AG09309 (cell line): ENCODE results near the gene TMTC1.

ENCODE experiments used
- DNase-seq: peaks from one replicate; pipeline ENCODE4 v3.0.0-alpha.2; 2010; ENCODE audit warnings: low read depth
- H3K4me3 ChIP-seq: 2 replicates; pipeline ENCODE4 v1.5.1; 2011; ENCODE audit warnings: mild to moderate bottlenecking, low read depth, low read length, moderate library complexity; ENCODE audit not compliant: control insufficient read depth
- TF ChIP-seq, protein P1 (sequence below): IDR thresholded peaks from 2 replicates; pipeline ENCODE4 v1.5.1; 2011; ENCODE audit warnings: mild to moderate bottlenecking, low read depth, low read length, inconsistent platforms; ENCODE audit not compliant: insufficient read depth, control insufficient read depth; ENCODE audit errors: missing control alignments

TMTC1 gene

DNA sequence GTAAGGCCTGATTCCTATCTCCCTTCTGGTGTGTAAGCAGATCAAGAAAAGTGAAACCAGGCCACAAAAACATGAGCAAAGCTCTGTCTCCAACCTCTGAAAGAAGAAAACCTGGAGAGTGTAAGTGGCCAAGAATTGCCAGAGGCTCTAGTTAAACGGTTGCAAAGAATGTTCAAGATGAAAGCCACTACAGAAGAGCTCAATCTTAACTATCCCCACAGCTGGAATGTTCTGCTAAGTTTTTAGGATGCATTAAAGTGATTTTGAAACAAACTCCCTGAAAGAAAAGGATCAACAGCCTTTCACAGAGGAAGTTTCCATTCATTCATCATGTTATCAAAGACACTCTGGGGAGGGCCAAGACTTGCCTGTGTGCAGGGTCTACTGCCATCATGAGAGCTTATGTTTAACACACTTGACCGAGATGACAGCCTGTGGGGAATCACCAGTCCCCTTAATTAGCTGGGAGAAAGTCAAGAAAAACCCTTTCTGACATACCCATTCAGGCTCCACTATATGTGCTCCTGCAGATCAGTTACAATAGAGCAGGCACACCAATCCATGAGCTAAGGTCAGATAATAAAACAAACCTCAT is 158.3 kb downstream of the TMTC1 start:
- TF ChIP-seq, protein P1, sequence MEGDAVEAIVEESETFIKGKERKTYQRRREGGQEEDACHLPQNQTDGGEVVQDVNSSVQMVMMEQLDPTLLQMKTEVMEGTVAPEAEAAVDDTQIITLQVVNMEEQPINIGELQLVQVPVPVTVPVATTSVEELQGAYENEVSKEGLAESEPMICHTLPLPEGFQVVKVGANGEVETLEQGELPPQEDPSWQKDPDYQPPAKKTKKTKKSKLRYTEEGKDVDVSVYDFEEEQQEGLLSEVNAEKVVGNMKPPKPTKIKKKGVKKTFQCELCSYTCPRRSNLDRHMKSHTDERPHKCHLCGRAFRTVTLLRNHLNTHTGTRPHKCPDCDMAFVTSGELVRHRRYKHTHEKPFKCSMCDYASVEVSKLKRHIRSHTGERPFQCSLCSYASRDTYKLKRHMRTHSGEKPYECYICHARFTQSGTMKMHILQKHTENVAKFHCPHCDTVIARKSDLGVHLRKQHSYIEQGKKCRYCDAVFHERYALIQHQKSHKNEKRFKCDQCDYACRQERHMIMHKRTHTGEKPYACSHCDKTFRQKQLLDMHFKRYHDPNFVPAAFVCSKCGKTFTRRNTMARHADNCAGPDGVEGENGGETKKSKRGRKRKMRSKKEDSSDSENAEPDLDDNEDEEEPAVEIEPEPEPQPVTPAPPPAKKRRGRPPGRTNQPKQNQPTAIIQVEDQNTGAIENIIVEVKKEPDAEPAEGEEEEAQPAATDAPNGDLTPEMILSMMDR = no peak
- H3K4me3 ChIP-seq = no peak overlapping the region
- DNase-seq = no peak

DNA sequence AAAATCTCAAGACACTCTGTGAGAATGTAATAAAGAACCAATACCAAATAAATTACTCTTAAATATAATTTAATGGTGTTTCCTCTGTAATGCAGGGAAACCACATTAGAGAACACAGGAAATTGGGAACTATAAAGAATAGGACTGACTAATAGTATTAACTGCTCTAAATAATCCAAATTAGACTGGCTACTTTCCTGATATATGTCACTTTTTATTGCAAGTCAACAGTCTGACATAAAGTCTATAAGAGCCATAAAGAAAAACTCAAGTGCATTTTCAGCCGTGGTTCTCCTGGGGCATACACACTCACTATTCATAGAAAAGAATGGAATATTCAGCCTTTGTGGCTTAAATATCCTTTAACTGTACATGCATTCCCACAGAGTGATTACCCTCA is 161.5 kb downstream of the TMTC1 start:
- TF ChIP-seq, protein P1 = no peak
- no peak overlapping the region for H3K4me3 ChIP-seq
- DNase-seq = no peak

DNA sequence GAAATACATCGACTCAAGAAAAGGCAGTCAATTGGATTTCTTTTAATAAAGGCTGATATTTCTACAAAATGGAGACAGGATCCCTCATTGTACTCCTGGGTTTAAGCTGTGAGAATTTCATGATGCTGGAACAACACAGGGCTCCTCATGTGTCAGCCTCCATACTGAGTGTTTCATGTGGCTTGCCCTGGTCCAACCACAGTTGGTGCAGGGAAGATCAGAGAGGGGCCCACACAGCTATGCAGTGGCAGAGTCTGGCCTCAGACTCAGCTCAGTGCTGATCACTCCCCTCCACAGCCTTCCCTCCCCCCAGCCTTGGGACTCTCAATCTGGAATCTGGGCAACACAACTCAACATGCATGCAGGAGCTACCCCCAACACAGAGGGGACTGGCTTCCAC is 163.7 kb downstream of the TMTC1 start:
- H3K4me3 ChIP-seq = no peak overlapping the region
- no peak for DNase-seq
- TF ChIP-seq, protein P1 = no peak

DNA sequence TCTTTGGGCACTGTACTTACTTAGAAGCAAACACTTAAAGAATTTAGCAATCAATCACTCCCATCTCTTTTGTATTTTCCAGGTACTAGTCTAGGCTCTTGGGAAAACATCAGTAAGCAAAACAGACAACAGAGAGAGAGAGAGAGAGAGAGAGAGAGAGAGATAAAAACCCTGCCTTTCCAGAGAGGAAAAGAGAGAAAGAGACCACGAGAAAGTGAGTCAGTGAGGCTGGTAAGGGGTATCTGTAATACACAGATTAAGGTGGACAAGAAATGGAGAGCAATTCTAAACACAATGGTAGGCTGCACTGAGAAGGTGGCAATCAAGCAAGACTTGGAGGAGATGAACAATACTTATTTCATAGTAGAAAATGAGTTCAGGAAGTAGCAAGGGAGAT is 166.3 kb downstream of the TMTC1 start:
- DNase-seq = no peak
- TF ChIP-seq, protein P1 = no peak

DNA sequence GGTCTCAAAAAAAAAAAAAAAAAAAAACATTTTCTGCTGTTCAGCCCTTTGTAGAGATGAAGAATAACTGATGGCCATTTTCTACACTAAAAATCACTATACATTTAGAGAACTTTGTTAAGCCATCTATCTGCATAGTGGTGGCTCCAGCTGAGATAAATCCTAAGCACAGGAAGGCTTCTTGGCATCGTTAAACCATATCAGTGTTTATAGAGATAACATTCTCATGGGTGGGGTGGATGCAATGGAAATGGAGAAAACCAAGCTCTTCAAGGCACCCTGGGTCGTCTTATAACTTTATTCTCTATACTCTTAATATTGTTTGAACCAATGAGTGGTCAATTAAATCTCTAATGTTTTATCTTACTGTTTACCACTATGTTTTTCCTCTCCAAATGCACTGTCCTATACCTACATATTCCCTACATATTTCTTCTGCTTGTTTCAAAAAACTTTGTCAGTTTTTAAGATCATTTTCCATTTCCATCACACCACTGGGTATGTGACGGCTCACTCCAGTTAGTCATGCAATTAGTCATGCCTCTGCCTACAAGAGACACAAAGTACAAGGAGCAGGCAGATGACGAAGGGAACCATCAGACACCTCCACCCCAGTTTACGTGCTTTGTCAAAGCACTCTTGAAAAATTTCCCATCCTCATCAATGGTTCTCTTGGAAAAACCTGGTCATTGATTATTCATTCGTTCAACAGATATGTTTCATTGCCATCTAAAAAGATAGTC is 166.9 kb downstream of the TMTC1 start:
- DNase-seq = no peak
- TF ChIP-seq, protein P1 = no peak
- no peak overlapping the region for H3K4me3 ChIP-seq

More for the DNA sequence above, 166.3 kb downstream of the TMTC1 start:
- no peak overlapping the region for H3K4me3 ChIP-seq

DNA sequence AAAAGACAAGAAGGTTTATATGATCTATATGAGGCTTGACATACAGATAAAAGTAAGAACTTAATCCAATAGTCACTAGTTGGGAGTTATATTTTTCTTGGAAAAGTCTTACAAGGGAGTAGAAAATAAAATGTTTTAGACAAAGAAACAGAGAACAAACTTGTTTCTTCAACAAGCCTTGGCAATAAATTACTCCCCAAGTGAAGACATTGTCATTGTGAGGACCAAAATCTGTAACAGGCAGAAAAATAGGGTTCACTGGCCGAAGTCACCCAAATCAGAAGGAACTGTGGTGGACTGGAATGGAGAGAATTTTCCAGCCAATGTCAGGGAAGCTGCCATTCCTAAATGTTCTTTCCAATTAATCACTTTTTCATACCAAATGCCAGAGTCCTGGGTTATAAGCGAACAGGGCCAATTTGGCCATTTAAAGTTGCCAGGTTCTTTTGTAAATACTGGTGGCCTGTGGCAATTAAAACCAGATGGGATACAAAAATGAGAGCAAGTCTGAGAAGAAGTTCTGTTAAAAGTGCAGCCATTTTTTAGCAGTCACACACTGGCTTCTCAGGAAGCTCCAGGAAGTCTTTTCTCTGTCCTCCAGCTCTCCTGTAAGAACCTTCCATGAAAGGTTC is 168.9 kb downstream of the TMTC1 start:
- TF ChIP-seq, protein P1 = no peak
- no peak for DNase-seq
- no peak overlapping the region for H3K4me3 ChIP-seq
